Measurements from ENCODE around the gene CNKSR3.
A peak's percentile ranks its signal among the peaks of the same experiment; 100 is the strongest.

Gene CNKSR3

DNA sequence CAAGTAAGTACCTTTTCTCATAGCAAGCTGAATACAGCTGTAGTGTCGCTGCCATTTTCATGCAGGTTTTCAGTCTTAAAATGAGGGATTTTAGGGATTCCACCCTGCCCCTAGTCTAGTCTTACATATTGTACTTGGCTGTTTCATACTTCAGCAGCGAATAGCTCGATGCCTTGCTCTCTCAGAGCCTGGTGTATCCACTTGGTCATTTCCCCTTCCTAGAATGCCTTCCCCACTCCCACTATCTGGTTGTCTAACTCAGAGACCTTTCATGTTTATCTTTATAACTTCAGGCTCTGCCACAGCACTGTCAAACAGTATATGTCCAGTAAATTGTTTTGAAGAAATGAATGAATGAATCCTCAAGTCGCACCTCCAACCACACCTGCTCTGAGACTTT is 132.8 kb downstream of the CNKSR3 start:
- no peak for DNase-seq

DNA sequence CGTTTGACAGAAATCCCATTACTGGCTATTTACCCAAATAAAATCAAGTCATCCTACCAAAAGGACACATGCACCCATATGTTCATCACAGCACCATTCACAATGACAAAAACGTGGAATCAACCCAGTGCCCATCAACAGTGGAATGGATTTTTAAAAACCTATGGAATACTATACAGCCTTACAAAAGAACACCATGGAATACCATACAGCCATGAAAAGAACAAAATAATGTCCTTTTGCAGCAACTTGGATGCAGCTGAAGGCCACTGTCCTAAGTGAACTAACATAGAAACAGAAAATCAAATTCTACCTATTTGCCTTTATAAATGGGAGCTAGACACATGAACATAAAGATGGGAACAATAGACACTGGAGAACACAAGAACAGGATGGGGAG is 136.5 kb downstream of the CNKSR3 start:
- no peak for DNase-seq

GRCh38 chr6:154371281-154371680 is 139.2 kb downstream of the CNKSR3 start:
- no peak for DNase-seq

- DNase-seq: peak; percentile 14 to 29
Observed at GRCh38 chr6:154370545-154370944, 139.9 kb downstream of the CNKSR3 start.

GRCh38 chr6:154367839-154368695 is 142.4 kb downstream of the CNKSR3 start:
- DNase-seq: no peak

GRCh38 chr6:154367336-154367735 is 143.1 kb downstream of the CNKSR3 start:
- DNase-seq: no peak

- no peak for DNase-seq
Observed at GRCh38 chr6:154363821-154364220, 146.7 kb downstream of the CNKSR3 start.

DNA sequence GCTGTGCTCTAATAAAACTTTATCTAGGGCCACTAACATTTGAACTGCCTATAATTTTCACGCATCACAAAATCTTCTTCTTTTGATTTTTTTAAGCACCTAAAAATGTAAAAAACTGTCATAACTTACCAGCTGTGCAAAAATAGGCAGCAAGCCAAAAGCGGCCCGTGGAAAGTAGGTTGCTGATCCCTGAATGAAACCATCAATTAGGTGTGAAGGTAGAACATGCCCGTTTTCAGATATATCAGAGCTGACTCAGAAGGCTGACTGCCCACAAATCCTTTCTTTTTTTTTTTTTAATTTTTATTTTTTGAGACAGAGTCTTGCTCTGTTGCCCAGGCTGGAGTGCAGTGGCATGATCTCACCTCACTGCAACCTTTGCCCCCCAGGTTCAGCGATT is 149.0 kb downstream of the CNKSR3 start:
- DNase-seq: no peak

DNA sequence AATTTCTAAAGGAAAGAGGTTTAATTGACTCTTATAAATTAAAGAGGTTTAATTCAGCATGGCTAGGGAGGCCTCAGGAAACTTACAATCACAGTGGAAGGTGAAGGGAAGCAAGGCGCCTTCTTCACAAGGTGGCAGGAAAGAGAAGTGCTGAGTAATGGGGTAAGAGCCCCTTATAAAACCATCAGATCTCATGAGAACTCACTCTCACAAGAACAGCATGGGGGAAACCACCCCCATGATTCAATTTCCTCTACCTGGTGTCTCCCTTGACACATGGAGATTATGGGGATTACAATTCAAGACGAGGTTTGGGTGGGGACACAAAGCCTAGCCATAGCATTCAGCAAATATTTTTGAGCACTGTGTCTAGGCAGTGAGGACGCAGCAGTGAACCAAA is 150.0 kb downstream of the CNKSR3 start:
- no peak for DNase-seq

DNA sequence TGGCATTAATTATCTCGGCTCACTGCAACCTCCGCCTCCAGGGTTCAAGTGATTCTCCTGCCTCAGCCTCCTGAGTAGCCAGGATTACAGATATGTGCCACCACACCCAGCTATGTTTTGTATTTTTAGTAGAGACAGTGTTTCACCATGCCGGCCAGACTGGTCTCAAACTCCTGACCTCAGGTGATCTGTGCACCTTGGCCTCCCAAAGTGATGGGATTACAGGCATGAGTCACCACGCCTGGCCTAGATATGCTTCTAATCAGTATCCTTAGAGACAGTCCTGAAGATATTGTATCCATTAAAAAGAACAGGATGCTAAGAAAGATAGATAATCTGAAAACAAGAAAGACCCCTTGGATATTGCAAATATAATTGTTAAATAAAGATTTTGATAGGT is 150.8 kb downstream of the CNKSR3 start:
- no peak for DNase-seq

GRCh38 chr6:154359161-154359574 is 151.3 kb downstream of the CNKSR3 start:
- DNase-seq: no peak

- DNase-seq: no peak
Observed at GRCh38 chr6:154358019-154358545, 152.4 kb downstream of the CNKSR3 start.

DNA sequence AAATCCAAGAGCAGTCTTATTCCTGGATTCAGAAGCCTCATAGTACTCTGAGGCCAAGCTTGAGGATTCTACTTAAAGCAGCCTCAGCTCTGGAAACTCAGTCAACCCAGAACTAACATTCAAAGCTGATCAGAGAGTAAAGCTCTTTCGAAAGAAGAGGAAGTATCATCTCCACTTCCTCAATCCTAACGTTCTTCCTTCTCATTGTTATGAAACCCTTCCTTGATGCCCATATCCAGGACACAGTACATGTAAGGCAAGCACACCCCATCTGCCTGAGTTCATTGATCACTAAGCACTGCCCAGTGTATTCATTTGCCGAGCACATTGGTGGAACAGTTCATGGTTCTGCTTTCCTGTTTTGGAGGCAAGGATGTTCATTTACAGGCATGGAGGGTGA is 153.8 kb downstream of the CNKSR3 start, which contains the start of gene IPCEF1:
Gene IPCEF1 (minus strand): TSS at position 114 of the 400 bp plus-strand sequence. CDS start 90,856 bp downstream, outside the sequence.
- no peak for DNase-seq

DNA sequence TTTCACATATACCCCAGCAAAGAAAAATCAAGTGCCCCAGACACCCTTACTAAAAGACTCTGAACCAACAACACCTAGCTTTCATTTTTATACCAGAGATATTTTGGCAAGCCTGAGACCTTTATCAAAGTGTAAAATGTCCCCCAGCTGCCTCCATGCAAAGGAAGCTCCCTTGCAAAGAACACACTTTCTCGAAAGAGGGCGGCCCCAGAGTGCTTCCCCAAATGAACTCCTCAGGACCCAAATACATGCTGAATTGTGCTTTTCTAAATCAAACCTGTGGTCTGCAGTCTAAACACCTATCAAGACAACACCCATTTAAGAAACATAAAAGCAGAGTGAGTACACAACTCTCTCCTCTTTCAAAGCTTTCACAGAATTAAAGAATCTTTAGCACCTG is 154.4 kb downstream of the CNKSR3 start:
- DNase-seq: no peak

DNA sequence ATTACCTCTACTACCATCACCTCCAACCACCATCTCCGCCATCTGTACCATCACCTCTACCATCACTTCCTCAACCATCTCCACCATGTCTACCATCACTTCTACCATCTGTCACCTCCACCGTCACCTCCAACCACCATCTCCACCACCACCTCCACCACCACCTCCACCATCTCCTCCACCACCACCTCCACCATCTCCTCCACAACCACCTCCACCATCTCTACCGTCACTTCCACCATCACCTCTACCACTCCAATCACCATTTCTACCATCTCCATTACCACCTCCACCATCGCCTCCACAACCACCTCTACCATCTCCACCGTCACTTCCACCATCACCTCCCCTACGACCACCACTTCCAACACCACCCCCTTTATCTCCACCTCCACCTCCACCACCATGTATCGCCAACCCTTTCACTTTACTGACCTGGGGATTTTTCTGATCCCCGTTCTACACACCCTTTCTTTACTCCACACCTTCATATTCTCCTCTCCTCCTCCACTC is 156.2 kb downstream of the CNKSR3 start:
- DNase-seq: no peak

DNA sequence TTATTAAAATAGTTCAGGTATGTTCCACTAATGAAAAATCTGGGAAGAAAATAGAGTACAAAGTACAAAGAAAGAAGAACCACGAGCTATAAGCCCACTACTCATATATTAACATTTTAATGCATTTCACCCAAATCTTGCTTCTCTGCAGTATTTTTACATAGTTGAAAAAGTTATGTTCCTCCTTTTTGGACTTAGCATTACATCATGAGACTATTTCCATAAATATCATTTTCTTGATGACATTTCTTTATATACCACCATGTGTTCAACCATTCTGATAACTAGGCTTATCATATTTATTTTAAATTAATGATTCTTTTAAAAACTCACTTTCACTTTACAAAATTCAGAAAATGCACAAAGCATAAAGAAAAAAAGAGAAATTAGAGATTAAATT is 156.9 kb downstream of the CNKSR3 start:
- DNase-seq: no peak

GRCh38 chr6:154352898-154353585 is 157.4 kb downstream of the CNKSR3 start:
- peak; percentile 47 to 50 for DNase-seq

- no peak for DNase-seq
Observed at GRCh38 chr6:154350293-154350692, 160.2 kb downstream of the CNKSR3 start.

- no peak for DNase-seq
Observed at GRCh38 chr6:154347981-154348380, 162.5 kb downstream of the CNKSR3 start.

DNA sequence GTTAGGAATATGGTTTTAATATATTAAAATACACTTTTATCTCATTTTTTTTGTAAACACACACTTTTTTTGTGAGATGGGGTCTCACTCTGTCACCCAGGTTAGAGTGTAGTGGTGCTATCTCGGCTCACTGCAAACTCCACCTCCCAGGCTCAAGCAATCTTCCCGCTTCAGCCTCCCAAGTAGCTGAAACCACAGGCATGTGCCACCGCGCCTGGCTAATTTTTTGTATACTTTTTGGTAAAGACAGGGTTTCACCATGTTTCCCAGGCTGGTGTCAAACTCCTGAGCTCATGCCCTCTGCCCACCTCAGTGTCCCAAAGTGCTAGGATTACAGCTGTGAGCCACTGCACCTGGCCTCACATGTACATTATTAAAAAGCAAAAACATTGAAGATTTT is 164.7 kb downstream of the CNKSR3 start:
- DNase-seq: no peak

DNA sequence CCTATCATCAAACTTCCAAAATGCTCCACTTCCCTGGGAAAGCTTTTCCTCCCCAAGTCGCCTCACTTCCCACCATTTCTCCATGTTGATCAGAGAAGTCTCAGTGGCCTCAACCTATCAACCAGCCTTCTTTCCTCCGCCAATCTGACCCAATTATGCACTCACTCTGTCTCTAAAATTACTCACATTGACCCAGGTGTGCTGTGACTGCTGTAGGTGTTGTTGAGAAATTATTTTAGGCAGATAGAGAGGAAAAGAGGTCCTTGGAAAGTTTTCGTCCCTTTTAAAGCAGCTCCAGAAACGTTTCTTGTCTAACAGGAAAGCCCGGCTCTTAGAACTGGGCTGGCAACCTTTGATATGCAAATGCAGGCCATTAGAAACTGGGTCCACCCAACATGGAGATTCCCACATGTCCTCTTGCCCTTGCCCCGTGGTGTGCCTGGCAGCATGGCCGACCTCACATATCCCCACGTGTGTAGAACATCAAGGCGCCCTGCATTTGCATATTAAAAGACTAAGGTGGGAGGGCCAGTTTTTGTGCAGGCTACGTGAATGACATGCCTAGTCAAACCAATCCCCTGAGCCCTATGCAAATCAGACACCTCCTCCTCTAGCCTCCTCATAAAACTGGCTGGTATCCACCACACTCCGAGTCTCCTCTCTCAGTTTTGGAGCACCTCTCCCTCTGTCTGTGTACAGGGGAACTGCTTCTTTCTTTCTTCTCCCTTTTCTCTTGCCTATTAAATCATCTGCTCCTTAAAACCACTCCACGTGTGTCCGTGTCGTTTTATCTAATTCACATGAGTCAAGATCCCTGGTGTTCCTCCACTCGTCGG is 166.8 kb downstream of the CNKSR3 start:
- DNase-seq: no peak

DNA sequence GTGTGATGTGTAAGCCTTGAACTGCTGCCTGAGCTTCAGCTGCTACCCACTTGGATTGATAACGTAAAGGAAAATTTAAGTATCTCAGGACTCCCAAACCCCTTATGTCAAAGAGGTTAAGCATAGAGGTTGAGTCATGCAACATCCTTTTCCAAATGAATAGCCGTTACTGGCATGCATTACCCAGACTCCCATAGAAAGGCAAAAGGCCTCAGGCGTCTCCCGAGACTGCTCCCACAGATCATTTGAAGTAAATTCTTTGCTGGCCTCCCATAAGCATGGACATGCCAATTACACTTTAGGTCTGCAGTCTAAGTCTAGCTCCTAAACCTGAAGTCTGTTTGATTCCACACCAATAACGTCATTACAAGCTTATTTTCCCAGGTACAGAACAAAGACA is 168.6 kb downstream of the CNKSR3 start:
- DNase-seq: no peak

- DNase-seq: no peak
Observed at GRCh38 chr6:154341336-154341735, 169.1 kb downstream of the CNKSR3 start.

All from stimulated activated CD4-positive, alpha-beta T cell treated with anti-CD3 and anti-CD28 coated beads, Interleukin-2, amount 100 ng/mL, for 24 hours (primary cell).